NCI-H345 treated with DMSO at 0.1 percent for 48 hours (cell line): ENCODE measurements around the gene ACOT7.
"Not testable (repeated sequence)": the region's sequence is repeated elsewhere in the genome, so short reads cannot be mapped to it uniquely, and the experiment has no call there.

Source experiments
- DNase-seq: peaks from one replicate; lab custom pipeline; 2025; ENCODE audit not compliant: unreplicated experiment; lab: John Stamatoyannopoulos, UW

Gene ACOT7

DNA sequence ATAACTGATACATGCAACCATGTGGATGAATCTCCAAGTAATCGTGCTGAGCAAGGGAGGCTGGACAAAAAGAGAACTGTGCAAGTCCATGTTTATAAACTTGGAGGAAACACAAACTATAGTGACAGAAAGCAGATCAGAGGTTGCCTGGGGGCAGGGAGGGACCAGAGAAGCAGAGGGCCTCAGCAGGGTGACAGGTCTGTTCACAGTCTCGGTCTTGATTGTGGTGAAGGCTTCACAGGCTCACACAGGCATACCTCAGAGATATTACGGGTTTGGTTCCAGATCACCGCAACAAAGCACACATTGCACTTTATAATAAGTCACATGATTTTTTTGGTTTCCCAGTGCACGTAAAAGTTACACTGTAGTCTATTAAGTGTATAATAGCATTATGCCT is 28.5 kb downstream of the ACOT7 start:
- DNase-seq: no peak

DNA sequence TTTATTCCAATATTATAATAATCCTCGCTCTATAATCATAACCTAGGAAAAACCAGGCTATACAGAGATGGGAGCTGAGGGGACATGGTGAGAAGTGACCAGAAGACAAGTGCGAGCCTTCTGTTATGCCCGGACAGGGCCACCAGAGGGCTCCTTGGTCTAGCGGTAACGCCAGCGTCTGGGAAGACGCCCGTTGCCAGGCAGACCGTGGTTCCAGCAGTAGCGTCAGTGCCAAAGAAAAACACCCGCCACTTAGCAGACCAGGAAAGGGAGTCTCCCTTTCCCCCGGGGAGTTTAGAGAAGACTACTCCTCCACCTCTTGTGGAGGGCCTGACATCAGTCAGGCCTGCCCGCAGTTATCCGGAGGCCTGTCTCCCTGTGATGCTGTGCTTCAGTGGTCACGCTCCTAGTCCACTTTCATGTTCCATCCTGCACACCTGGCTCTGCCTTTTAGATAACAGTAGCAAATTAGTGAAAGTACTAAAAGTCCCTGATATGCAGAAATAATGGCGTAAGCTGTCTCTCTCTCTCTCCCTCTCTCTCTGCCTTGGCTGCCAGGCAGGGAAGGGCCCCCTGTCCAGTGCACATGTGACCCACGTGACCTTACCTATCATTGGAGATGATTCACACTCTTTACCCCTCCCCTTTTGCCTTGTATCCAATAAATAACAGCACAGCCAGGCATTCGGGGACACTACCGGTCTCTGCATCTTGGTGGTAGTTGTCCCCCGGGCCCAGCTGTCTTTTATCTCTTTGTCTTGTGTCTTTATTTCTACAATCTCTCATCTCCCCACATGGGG is 30.3 kb downstream of the ACOT7 start:
- DNase-seq: not testable (repeated sequence)

DNA sequence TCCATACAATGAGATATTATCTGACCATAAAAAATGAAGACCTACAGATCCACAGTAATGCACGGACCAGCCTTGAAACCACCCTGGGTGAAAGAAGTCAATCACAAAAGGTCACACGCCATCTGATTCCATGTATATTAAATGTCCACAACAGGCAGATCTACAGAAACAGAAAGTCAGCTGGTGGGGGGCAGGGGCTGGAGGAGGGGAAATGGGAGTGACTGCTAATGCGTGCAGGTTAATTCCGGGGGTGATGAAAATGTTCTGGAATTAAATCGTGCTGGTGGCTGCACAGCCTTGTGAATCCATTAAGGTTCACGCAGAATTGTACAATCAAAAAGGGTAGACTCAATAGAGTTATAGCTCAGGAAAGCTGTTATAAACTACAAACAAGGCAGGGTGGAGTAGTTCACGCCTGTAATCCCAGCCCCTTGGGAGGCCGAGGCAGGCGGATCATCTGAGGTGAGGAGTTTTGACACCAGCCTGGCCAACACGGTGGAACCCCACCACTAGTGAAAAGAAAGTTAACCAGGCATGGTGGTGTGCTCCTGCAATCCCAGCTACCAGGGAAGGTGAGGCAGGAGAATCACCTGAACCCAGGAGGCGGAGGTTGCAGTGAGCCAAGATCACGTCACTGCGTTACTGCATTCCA is 32.3 kb downstream of the ACOT7 start:
- DNase-seq: no peak

DNA sequence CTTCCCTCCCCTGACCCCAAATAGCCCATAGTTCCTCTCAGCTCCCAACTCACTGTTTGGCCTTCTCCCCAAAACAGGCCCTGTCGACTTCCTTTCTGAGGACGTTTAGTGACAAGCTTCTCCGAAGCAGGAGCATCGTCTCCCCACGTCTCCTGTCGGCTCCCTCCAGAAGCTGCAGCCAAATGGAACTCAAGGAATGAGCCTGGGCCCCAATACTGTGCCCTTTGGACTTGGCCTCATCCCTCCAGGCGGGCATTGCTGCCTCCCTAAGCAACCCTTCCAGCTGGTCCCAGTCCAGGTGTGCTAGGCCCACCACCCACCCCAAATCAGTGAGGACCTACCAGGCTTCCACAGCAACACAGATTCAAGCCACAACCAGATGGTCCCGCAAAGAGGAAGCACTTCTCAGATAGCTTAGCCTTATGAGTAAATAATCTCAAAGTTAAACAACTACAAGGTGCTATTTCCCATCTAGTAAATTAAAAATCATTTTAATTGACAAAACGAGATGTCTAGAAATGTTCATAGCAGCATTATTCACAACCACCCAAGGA is 33.0 kb downstream of the ACOT7 start:
- no peak for DNase-seq

DNA sequence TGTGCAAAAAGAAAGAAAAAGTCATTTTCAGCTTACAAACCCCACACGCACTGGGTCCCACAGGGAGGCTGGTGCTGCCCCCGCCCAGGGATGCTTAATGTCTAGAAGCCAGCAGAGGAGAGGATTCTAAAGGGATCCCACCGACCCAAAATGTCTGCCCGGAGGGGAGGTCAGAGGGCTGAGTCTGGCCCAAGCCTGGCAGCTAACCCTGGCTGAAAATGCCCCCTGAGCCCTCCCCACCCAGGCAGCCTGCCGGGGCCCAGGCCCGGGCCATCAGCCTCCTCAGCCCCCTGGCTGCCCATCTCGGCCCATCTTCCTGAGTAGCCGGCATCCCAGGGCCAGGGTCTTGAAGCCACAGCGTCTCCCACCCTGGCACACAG is 33.5 kb downstream of the ACOT7 start:
- no peak for DNase-seq

DNA sequence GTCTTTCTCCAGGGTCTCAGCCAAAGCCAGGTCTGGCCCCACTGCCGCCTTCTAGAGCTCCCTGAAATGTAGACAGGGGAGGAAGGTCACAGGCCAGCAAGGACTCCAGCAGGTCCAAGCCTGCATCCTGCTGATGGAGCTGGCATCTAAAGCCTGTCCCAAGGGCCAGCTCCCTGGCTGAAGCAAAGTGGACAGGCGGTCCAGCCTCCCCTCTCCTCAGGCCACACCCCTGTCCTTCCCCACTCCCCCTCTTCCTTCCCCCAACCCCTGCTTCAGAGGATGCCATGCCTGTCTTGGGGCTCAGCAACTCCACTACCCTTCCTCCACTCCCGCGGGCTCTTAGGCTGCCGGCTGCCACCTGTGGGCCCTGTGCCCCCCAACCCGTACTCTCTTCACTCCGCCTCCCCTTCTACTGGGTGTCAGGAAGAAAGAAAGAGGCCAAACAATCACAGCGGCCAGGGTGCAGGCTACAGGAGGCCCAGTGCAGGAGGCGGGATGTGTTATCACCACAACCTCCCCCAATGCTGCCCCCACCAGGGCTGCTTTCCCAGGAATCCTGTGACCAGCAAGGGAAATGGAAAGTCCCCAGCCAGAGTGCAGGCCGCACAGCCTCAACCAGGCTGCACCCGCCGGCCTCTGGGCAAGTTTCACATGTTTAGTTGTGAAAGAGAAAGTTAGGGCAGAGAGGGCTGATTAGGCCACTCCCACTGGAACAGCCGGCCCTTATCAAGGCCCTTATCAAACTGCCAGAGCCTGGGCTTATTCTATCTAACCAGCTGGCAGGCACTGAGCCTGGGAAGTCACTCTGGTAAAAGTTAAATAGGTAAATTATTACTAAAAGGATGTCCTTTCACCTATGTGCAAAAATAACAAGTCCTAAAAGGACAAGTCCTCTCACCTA is 34.1 kb downstream of the ACOT7 start:
- DNase-seq: no peak

DNA sequence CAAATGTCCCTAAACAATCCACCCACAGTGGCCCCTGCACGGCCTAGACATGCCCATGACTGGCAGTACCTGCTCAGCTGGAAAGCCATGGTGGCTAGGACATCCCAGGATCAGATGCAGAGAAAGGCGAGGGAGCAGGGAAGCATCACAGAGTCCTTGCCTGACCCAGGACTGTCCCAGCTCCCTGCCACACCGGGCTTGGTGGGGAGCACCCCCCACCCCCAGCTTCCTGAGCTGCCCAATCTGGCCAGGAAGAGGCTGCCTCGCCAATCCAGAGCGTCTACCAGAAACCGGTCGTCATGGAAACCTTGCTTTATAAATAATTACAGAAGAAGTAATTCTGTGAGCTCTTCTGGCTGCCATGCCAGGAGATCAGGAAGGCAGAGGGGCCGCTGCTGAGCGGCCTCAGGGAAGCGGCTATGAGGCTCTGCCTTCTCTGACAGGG is 34.8 kb downstream of the ACOT7 start:
- no peak for DNase-seq

DNA sequence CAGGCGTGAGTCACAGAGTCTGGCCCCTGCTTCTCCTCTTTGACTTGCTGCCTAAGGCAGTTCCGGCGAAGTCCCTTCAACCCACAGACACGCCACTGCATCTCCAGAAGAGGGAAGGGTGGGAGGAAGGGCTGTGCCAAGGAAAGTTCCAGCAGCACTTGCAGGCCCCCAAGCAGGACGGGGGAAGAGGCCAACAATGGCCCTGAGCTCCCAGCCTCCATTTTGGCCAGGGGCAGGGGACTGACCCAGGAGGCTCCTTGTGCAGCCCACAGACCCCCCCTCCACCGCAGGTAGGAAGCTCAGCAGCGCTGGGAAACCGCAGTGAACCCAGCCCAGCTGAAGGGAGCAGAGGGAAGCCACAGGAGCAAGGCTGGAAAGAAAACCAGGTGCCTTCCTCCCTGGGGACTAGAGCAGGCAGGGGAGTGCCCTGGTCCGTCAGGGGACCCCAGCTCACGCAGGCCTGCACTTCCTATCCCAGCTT is 35.4 kb downstream of the ACOT7 start:
- DNase-seq: no peak

DNA sequence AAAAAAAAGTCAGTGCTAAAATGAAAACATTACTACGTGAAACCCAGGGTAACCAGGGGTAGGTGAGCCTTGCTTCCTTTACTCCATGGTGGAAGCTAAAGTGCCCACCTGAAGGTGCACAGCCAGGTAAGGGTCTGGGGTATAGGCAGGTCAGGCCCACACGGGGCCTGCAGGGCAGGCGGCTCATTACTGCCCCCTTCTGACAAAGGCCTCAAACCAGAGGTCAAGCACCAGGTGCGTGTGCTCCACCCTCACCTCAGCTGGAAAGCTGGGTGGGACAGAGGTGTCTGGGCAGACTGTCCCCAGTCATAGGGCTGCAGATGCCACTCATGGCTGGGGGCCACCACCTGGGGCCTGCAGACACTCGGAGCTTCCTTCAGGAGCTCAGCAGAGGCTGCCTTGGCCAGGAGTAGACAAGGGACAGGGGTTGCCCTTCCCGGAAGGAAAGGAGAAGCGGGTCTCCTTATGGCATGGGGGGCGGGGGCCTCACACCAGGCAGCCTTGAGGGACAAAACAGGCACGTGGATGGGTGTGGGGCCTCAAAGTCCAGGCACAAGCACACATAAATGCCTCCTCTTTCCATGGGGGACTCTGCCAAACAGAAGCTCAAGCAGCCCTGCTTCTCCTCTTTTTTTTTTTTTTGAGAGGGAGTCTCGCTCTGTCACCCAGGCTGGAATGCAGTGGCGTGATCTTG is 36.2 kb downstream of the ACOT7 start:
- DNase-seq: no peak

DNA sequence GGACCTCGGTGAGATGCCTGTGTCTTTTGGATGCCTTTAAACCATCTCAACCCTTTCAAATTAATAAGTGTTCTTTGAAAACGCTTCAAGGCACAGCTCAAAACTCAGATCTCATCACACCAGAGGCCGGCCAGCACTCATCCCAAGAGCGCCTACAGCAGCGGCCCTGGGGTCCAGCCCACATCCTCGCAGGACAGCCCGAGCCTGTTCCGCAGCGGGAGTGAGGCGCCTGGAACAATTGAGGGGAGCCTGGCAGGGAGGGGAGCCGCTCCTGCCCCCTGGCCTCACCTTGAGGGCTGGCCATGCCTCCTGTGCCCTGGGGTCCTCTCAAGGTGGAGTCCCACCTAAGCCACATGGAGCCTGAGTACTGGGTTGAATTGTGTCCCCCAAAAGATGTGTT is 37.9 kb downstream of the ACOT7 start:
- no peak for DNase-seq

DNA sequence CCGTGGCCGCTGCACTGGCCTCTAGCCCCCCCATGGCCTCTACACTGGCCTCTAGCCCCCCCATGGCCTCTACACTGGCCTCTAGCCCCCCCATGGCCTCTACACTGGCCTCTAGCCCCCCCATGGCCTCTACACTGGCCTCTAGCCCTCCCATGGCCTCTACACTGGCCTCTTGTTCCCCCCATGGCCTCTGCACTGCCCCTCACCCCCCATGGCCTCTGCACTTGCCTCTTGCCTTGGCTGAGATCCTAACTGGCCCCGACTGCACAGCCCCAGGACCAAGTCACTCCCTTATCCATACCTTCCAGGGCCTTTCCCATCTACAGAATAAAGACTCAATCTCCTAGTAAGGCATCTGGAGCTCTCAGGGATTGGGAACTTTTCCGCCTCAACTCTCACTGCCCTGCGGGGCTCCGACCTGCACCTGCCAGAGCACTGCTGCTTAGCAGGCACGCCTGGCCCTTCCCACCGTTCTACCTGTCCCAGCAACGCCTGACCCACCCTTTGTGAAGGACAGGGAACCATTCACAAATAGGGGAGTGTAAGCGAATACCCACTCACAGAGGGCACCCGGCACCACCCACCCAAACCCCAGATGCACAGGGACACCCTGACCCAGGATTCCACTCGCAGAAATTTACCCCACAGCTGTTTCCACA is 38.8 kb downstream of the ACOT7 start:
- no peak for DNase-seq

DNA sequence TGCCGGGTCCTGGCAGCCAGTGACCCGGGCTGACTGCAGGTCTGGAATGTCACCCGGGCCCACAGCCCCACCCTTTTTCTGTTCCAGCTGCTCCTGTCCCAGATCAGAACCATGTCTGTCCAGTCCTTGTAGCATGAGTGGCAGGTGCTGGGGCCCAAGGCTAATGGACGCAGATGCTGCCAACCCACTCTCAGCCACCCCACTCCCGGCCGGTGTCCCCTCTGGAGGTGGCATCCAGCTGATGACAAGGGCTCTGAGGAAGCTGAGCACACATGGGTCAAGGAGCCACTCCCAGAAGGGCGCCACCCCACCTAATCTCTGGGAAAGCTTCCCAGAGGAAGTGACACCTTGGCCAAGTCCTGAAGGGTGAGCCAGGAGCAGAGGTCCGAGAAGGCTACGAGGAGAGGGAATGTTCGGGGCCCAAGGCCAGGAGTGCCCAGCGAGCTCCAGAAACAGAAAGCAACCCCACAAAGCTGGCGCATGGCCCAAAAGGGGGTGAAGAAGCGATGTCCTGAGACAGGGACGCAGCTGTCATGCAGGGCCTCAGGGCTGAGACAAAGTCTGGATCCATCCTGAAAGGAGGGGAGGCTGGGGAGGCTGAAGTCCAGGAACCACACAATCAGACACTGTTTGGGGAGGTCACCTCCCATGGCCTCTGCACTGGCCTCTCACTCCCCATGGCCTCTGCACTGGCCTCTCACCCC is 39.5 kb downstream of the ACOT7 start:
- no peak for DNase-seq

DNA sequence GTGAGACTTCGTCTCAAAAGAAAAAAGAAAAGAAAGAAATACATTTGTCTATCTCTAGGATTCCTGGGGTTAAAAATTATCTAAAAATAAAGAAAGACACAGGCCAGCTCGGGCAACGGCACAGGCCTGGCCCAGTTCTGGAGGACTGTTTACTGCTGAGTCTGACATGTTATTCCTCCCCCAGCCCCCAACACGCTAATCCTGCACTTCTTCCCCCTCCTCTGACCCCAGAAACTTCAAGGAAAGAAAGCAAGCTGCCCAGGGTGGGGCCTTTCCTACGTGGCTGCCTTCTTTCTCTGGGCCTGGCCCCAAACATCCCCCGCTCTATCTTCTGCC is 40.0 kb downstream of the ACOT7 start:
- DNase-seq: no peak

DNA sequence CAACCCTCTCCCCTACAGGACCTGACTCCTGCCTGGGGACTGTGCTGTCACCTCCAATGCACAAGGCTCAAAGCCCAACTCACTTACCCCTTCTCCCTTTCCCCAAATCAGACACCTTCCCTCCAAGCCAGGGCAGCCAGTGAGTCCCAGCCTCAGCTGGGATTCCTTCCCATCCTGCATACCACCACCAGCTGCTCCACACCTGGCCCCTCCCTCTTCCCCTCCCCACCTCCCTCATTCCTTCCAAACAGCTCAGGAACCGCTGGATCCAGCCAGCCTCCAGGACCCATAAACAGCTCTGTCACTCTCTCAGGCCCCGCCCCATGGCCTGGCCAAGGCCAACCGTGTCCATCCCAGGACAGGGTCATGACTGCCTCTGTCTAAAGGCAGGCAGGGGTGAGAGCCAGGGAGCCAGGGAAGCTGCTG is 41.4 kb downstream of the ACOT7 start:
- no peak for DNase-seq

DNA sequence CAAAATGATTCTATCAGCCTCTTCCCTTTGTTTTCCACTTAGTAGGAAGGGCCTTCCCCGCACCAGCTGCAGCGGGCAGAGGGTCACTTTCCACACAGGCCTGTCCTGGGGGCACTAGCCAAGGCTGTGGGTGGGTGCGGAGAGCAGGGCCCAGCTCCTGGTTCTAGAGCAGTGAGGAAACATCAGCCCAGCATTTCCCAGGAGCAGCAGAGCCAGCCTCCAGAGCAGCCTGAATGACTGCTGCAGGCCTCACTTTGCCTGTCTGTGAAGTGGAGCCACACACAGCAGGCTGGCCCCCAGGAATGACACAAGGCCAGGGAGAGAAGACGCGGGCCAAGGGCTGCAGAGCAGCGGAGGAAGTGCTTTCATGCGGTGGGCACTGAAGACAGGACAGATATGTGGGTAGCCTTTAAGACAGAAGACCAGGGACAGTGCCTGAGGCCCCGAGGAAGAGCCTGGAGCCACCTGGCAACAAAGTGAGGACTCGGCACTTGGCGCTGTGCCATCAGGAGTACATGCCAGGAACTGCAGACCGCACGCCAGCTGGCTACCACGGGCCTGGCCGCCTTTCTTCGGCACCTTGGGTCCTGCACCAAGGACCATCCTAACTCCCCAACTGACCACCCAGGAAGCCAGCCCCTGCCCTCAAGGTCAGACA is 42.0 kb downstream of the ACOT7 start:
- DNase-seq: peak; percentile 17

DNA sequence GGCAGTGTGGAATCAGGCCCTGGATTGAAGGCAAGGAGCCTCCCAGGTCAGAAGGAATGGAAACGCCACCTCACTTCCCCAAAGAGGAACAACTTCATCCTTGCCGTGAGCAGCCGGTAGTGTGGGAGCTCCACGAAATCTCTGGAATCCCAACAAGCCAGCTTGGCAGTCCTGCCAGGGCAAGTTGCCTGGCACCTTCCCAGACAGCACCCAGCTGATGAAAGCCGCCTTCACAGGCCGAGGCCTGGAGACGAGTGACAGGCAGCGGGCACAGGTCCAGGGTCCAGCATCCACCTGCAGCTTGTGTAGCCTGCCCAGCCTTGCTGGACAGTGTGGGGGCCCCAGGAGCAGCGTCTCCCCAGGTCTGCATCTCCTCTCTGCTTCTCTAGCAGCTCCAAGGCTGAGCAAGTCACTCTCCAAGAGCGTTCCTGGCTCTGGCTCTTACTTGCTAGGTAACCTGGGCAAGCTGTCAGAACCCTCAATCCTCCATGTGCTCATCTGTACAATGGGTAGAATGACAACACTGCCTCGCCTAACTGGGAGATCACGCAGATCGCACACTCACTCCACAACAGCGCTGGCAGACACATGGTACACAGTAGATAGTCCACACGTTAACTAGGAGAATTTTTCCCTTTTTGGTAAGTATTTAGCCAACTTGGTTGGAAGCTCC is 43.0 kb downstream of the ACOT7 start:
- no peak for DNase-seq

DNA sequence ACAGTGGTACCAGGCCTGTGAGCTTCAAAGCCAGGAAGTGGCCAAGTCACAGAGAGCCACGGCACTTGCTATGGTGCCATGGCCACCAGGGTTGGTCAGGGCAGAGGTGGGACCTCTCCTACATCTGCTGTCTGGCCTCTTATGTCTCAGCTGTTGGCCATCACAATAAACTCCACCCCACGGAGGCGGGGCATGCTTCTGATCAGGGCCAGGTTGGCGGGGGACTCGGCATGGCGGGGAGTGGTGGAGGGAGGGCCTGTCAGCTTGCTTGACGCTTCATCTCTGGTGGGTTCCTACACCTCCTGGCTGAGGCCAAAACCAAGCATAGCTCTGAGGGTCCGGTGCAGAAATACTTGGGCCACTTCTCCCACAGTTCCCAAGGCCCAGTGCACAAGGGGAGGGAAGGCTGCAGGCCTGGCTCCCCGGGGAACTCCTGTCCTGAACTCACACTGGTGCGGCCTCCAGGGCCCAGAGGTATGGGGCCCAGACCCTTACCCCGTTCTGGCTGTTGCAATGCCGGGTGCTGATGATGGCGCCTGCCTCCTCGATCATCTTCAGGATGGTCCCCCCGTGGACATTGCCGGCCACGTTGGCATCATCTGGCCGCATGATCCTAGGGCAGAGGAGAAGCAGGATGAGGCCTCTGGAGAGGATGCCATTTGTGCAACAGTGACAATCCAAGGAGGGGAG is 44.2 kb downstream of the ACOT7 start:
- no peak for DNase-seq
